AG04449 (cell line): ENCODE measurements around the gene REPIN1.

Source experiments
- CTCF ChIA-PET: fragments of 350-600 bp; formaldehyde crosslinking; extraction: SDS; loops from one replicate; lab custom pipeline; 2021; ENCODE audit warnings: antibody characterized with exemption; lab: Yijun Ruan, JAX
- POLR2A ChIA-PET: fragments of 400-600, 350-600 bp; formaldehyde crosslinking; extraction: SDS; loops from one replicate; lab custom pipeline; 2020; ENCODE audit warnings: antibody characterized with exemption, inconsistent platforms; lab: Yijun Ruan, JAX
- DNase-seq: peaks from one replicate; pipeline ENCODE4 v3.0.0-alpha.2; 2010; ENCODE audit warnings: low read depth, low spot score
- H3K4me3 ChIP-seq: 2 replicates; pipeline ENCODE4 v1.5.1; 2011; ENCODE audit warnings: low read depth, mild to moderate bottlenecking, control low read depth, low read length
- TF ChIP-seq, protein P1 (sequence below): IDR thresholded peaks from one replicate; pipeline ENCODE4 v1.5.1; 2011; ENCODE audit warnings: mild to moderate bottlenecking, moderate library complexity, low read length, control low read depth, inconsistent platforms; ENCODE audit not compliant: insufficient read depth; ENCODE audit errors: missing control alignments

Gene REPIN1

DNA sequence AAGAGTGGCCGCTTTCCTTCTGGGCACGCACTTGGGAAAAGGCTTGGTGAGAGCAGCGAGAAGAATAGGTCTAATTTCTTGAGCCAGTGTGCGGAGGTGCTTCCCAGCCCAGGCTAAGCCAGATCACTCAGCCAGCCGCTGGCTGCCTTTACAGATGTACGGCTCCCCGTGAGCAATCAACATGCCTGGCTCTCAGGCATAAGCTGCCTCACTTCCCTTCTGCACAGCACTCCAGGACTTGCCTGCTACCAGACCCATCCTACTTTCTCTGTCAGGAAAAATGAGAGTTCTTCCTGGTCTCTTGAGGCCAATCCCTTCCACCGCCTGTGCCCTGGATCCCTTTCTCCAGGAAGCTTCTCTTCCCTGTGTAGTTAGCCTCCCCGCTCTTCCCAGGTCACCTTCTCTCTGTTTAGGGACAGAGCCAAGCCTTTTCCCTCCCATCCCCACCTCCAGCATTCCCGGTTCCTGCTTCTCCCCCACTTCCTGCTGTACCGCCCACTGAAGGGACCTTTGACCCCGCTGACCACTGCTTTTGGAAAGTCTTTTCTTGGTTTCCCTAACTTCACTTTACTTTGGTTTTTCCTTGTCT lies 44.2 kb upstream of the REPIN1 start:
- DNase-seq = no peak
- TF ChIP-seq, protein P1, sequence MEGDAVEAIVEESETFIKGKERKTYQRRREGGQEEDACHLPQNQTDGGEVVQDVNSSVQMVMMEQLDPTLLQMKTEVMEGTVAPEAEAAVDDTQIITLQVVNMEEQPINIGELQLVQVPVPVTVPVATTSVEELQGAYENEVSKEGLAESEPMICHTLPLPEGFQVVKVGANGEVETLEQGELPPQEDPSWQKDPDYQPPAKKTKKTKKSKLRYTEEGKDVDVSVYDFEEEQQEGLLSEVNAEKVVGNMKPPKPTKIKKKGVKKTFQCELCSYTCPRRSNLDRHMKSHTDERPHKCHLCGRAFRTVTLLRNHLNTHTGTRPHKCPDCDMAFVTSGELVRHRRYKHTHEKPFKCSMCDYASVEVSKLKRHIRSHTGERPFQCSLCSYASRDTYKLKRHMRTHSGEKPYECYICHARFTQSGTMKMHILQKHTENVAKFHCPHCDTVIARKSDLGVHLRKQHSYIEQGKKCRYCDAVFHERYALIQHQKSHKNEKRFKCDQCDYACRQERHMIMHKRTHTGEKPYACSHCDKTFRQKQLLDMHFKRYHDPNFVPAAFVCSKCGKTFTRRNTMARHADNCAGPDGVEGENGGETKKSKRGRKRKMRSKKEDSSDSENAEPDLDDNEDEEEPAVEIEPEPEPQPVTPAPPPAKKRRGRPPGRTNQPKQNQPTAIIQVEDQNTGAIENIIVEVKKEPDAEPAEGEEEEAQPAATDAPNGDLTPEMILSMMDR = no peak
- CTCF ChIA-PET = no interaction called here
- H3K4me3 ChIP-seq = no peak overlapping the region
- POLR2A ChIA-PET = no interaction called here

DNA sequence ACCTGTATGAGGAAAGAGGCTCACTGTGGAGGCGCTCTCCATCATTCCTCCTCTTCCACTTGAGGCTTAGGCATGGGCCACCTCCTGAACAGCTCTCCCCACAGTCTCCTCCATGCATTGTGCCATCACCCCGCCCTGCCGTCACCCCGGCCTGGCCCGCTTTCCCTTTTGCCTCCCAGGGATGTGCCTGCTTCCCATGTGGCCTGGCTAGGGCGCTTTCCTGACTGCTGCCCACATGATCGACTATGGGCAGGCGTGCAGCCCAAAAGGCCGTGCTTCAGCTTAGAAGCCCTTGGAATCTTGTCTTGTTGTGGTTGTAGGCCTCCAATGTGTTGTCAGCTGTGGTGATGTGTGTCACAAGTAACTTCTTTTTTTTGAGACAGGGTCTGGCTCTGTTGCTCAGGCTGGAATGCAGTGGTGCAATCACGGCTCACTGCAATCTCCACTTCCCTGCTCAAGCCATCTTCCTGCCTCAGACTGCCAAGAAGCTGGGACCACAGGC lies 43.5 kb upstream of the REPIN1 start:
- no peak overlapping the region for H3K4me3 ChIP-seq
- DNase-seq = no peak
- CTCF ChIA-PET = no interaction called here
- TF ChIP-seq, protein P1 = no peak
- POLR2A ChIA-PET = no interaction called here

DNA sequence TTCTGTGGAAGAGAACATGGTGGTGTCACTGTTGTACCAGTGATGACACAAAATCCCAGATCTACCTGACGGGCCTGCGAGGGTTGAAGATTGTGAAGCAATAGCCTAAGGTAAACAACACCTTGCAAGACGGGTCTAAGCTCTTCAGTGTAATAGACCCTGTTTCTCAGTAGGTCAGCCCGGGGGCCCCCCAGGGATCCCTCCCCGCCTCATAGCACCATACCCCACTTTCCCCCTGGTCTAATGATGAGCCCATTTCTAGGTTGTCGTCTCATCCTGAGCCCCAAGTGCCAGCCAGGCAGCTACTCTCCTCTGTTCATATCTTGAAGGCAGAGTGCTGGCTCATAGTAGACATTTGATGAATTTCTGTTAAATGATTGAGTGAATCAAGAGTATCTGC lies 42.7 kb upstream of the REPIN1 start:
- CTCF ChIA-PET = no interaction called here

DNA sequence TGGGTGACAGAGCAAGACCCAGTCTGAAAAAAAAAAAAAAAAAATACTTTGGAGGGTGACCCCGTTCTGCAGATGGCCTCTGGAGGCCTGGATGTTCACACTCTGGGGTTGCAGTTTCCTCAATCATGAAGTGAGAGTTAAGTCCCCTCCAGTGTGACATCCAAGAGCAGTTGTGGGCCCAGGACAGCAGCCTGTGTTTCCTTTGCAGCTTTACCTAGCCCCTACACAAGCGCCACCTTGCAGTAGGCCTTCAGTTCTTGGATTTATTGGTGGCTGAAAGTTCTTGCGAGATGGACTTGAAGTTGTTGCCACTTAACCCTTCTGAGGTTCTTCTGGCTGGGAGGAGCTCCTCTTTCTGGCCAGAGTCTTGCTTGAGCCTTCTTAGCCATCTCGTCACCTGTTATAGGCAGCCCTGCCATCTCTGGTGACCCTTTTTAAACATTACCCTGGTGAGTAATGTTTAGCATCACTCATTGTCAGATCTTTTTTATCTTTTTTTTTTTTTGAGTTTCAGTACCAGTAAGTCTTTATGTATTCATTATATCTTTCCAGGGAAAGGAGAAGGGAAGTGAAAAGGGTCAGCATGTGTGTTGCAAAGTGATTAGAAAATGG lies 41.9 kb upstream of the REPIN1 start:
- TF ChIP-seq, protein P1 = no peak
- CTCF ChIA-PET = no interaction called here
- H3K4me3 ChIP-seq = no peak overlapping the region
- DNase-seq = no peak
- POLR2A ChIA-PET = no interaction called here

More for the DNA sequence above, 42.7 kb upstream of the REPIN1 start:
- DNase-seq = no peak
- TF ChIP-seq, protein P1 = no peak
- POLR2A ChIA-PET = no interaction called here
- no peak overlapping the region for H3K4me3 ChIP-seq

DNA sequence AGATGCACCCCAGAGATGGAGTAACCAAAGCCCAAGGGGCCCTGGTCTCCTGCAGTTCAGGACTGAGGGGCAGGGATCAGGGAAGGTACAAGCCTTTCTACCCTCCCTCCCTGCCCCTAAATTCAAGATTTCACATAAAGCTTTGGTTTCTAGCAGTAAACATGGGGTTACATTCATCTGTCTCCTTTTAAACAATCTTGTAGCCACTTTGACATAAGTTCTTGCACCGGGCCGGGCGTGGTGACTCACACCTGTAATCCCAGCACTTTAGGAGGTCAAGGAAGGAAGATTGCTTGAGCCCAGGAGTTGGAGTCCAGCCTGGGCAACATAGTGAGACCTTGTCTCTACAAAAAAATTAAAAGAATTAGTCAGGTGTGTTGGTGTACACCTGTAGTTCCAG lies 41.3 kb upstream of the REPIN1 start:
- CTCF ChIA-PET = no interaction called here
- POLR2A ChIA-PET = no interaction called here

More for the DNA sequence above, 41.3 kb upstream of the REPIN1 start:
- TF ChIP-seq, protein P1 = no peak
- H3K4me3 ChIP-seq = no peak overlapping the region
- no peak for DNase-seq
